GM08714 (cell line): Measurements from ENCODE around the gene SIGLEC12.
"Not testable (repeated sequence)": the region's sequence is repeated elsewhere in the genome, so short reads cannot be mapped to it uniquely, and the experiment has no call there.

Source experiments
- H3K4me3 ChIP-seq: fragments of 200-500 bp; sonication (Bioruptor generic); 2 replicates; pipeline ENCODE4 v1.5.1; 2014; ENCODE audit warnings: mild to moderate bottlenecking, low read length, inconsistent platforms
- ZNF274 ChIP-seq: IDR thresholded peaks from 2 replicates; pipeline ENCODE4 v1.6.1; 2012; ENCODE audit warnings: mild to moderate bottlenecking, low read depth, low read length

SIGLEC12 gene

GRCh38 chr19:51467864-51468544 is 33.6 kb downstream of the SIGLEC12 start:
- no peak for TF ChIP-seq ZNF274

DNA sequence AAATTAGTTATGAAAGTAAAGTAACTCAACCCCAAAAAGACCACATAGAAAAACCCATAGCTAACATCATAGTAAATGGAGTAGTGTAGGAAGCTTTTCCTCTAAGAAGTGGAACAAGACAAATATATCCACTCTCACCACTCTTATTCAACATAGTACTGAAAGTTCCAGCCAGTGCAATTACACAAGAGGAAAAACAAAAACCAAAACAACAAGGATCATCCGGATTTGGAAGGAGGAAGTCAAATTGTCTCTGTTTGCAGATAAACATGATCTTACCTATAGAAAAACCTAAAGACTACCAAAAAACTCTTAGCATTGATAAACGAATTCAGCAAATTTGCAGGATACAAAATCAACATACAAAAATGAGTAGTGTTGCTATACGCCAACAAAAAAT is 34.9 kb downstream of the SIGLEC12 start:
- no peak for TF ChIP-seq ZNF274
- H3K4me3 ChIP-seq: no peak overlapping the region

More at GRCh38 chr19:51467864-51468544, 33.6 kb downstream of the SIGLEC12 start:
- no peak overlapping the region for H3K4me3 ChIP-seq

GRCh38 chr19:51463976-51464581 is 37.5 kb downstream of the SIGLEC12 start:
- not testable (repeated sequence) for H3K4me3 ChIP-seq

GRCh38 chr19:51462681-51463080 is 38.9 kb downstream of the SIGLEC12 start:
- TF ChIP-seq ZNF274: no peak
- no peak overlapping the region for H3K4me3 ChIP-seq

DNA sequence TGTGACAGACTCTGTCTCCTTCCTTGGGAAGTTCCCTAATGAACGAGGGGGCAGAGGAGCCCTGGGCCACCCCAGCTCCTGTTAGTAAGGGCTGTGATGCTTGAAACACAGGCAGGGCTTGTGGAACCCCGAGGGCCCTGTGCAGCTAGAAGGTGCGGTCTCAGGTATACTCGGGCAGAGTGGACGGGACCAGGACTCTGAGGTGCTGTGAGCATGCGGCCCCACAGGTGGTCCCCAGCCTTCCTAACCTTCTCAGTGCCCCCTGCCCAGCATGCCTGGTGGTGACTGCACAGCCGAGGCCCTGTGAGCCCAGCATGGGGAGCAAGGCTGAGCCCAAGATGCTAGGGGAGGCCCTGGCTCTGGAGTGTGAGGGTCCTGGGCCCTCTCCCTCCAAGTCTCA is 39.3 kb downstream of the SIGLEC12 start:
- no peak for TF ChIP-seq ZNF274
- H3K4me3 ChIP-seq: no peak overlapping the region

DNA sequence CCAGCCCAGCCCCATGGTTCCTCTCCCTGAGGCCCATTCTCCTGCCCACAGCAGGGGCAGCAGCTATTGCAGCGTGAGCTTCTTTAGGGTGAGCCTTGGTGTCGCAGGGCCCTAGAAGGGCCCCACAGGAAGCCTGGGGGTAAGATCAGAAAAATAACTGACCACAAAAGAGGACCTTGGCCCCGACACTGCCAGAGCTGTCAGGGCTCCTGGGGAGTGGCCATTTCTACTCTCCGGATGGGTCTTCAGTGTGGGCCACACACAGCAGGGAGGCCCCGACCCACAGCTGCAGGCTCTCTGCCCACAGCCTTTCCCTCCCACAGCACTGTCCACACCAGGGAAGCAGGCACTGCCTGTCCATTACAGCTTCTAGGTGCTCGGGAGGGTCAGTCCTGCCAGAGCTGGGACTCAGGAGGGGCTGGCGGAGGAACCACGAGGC is 39.9 kb downstream of the SIGLEC12 start:
- no peak overlapping the region for H3K4me3 ChIP-seq
- no peak for TF ChIP-seq ZNF274

DNA sequence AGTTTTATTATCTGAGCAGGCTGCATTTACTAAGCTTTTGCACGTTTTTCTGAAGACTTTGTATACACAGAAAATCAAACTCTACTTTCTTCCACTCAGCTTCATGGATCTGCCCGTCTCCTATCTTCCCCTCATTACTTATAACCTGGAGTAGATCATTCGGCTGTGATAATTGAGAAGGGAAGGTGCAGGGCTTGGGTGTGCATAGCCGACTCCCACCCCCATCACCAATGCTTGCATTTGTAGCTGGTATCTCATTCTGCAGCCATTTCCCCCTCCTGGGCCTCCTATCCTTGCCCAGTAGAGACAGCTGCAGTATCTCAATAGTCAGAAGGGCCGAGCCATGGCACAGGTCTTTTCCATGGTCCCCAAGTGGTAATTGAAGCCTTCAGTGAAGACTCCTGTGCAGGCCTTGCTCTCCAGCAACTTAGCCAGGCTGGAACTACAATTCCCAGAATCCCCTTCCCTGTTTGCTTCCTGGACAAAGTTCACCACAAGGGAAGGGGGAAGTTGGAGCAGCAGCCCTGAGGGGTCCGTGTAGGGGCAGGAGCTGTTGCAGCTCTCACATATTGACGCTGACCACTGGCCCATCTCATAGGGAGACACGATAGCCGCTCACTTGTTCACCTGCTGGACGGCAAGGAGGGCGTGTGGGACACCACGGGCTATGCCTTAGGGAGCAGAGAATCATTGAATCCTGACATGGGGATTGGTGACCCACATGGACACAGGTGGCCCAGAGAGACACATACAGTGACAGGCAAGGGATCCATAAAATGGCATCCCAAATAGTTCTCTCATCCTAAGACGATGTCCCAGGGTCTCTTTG is 41.2 kb downstream of the SIGLEC12 start:
- TF ChIP-seq ZNF274: no peak
- H3K4me3 ChIP-seq: no peak overlapping the region

DNA sequence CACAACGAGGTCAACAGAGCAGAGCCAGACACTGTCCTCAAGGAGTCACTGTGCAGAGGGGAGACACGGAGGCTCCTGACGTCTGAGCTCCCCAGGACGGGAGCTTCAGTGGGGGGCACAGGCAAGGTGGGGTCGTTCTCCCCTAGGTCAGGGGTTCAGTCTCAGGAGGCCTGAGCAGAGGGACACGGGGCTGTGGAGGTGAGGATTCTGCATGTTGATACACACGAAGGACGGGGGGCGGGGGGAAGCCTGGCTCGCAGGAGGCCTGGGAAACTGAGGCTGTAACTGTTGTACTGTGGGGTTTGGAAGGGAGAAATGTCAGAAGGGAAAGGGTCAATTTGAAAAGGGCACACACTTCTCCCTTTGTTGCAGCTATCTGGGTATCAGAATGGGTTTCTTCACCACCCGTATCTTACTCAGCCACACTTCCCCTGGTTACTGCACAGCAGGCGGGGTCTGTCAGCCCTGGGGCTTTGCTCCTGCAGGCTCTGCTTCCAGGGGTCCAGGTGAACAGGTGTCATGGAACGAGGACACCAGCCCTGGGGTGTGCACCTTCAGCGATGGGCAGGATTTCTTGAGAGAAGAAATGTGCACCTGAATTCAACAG is 42.6 kb downstream of the SIGLEC12 start:
- TF ChIP-seq ZNF274: no peak
- H3K4me3 ChIP-seq: no peak overlapping the region

GRCh38 chr19:51458051-51458645 is 43.5 kb downstream of the SIGLEC12 start, which contains the start of gene SIGLEC8:
TSS of gene SIGLEC8 (minus strand) at chr19:51458454. CDS start at chr19:51458387, 67 bp downstream.
- no peak for TF ChIP-seq ZNF274
- H3K4me3 ChIP-seq: no peak within 1 kb of the TSS

DNA sequence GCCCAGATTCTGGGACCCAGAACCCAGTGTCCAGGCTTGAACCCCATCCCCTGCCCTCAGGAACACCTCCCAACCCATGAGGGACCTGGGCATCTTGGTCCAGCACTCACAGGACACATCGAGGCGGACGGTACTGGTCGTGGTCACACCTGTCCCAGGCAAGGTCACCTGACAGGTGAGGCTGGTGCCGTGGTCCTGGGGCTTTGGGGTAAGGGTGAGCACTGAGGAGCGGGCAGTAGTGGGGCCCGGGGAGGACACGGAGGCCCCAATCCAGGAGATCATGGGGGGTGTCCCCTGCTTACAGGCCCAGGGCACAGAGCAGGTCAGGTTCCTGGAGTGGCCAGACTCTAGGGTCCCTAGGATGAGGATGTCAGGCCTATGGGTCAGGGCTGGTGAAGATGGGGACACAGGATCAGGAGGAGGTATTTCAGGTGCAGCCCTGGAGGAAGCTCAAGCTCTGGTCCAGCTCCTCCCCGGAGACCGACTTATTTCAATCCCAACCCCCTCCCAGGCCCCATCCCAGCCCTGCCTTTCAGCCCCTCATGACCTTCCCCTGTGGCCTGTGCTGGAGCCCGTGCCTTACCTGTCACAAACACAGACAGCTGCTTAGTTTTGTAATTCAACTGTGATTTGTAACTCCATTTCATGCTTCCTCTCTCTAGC is 44.1 kb downstream of the SIGLEC12 start:
- no peak for TF ChIP-seq ZNF274
- no peak overlapping the region for H3K4me3 ChIP-seq

GRCh38 chr19:51456541-51457290 is 44.9 kb downstream of the SIGLEC12 start:
- H3K4me3 ChIP-seq: no peak overlapping the region
- TF ChIP-seq ZNF274: no peak

GRCh38 chr19:51450730-51451307 is 50.8 kb downstream of the SIGLEC12 start:
- TF ChIP-seq ZNF274: no peak
- no peak overlapping the region for H3K4me3 ChIP-seq
